Stimulated activated naive CD8-positive, alpha-beta T cell treated with anti-CD3 and anti-CD28 coated beads, Interleukin-15, amount 100 ng/mL, for 72 hours (primary cell): Measurements from ENCODE around the gene PLPP4.

ENCODE experiments used
- ATAC-seq: fragments of 150-1000 bp; cut with Tn5 transposase; 2 replicates; pipeline ENCODE4 v1.10.0; 2021; ENCODE audit warnings: mild to moderate bottlenecking, moderate library complexity
- DNase-seq, 2 donors: peaks; one replicate each; pipeline ENCODE4 v3.0.0; 2021 to 2022
- H3K27ac Mint-ChIP-seq, 2 donors: one replicate each; pipeline ENCODE4 v1.8.0; 2022; ENCODE audit warnings: mild to moderate bottlenecking in 2 of 2, mixed read lengths in 2 of 2, moderate library complexity in 2 of 2
- H3K27me3 Mint-ChIP-seq: one replicate; pipeline ENCODE4 v1.8.0; 2022; ENCODE audit warnings: mixed read lengths
- H3K4me1 Mint-ChIP-seq: one replicate; pipeline ENCODE4 v1.8.0; 2022; ENCODE audit warnings: mild to moderate bottlenecking, mixed read lengths
- H3K4me3 Mint-ChIP-seq, 2 donors: one replicate each; pipeline ENCODE4 v1.8.0; 2022; ENCODE audit warnings: mild to moderate bottlenecking in 2 of 2, mixed read lengths in 2 of 2, moderate library complexity in 1 of 2
- H3K9me3 Mint-ChIP-seq, 2 donors: one replicate each; pipeline ENCODE4 v1.8.0; 2022; ENCODE audit warnings: mixed read lengths in 2 of 2

The PLPP4 gene

DNA sequence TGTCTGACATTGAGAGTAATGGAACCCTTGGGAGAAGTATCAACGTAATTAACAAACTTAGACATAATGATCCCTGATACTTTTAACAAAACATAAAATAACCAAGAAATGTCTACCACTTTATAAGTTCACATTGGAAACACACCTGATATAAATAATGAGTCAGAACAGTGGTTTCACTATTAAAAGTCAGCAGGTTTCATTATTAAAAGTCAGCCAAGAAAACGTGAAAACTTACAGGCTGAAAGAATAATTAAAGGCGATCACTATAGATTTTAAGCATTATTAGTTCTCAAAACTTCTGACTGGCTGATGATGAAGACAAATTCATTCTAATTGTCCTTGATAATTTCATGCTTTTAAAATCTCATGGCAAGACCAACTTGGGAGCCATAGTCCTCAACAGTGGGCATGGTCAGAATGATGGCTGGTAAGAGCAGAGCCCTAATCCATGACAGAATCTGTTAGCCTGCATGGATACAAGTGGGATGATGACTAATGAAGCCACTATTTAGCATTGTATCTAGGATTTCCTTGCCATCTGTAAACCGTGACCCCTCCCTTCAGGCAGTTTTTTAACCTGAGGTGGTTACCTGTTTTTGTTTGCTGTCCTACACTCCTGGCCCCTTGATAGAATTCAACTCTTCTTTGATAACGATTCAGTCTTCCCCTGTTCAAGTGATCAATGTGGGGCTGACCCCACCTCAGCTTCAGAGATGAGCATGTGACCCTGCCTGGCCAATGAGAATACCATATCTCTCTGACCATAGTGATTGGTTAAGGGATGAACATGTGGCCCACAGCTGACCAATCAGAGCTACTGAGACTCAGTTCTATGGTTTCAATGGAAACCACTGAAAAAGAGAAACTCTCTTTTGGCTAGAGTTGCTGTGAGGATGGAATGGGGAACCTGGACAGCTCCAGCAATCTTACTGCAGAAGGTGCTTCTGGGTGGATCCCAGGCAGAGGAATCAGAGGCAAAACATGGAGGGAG lies 151.0 kb downstream of the PLPP4 start:
- Mint-ChIP-seq H3K9me3 (no peaks in the 10 kb centered on the region), H3K4me1 (no peaks in the 10 kb centered on the region), H3K4me3 (no peak overlapping the region), H3K27me3 (no peaks in the 10 kb centered on the region), H3K27ac (no peak overlapping the region)
- ATAC-seq (no peak), DNase-seq (no peak)

GRCh38 chr10:120609006-120609405 lies 152.0 kb downstream of the PLPP4 start:
- Mint-ChIP-seq H3K4me1 (no peaks in the 10 kb centered on the region), H3K9me3 (no peaks in the 10 kb centered on the region), H3K27me3 (no peaks in the 10 kb centered on the region), H3K27ac (no peak overlapping the region), H3K4me3 (no peak overlapping the region)
- DNase-seq: no peak
- no peak for ATAC-seq

DNA sequence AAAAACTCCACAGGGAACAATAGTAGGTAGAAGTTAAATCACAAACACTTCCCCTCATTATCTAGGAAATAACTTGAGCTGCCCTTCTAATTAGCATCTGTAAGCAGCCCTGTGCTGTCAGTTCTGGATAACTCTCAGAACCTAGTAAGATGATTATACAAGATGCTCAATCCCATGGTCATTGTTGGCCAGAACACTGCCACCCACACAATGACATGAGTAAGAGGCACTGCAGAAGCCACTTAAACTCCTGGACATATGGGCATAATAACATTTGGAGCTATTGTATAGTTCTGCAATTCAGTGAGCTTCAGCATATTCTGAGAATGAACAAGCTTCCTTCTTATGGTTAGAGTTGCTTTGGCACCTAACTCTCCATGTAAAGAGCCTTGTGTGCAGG lies 153.8 kb downstream of the PLPP4 start:
- H3K27me3 Mint-ChIP-seq: peaks cover 7% of the 10 kb centered on the region
- no peak for DNase-seq
- H3K4me3 Mint-ChIP-seq: no peak overlapping the region
- H3K4me1 Mint-ChIP-seq: no peaks in the 10 kb centered on the region
- H3K9me3 Mint-ChIP-seq: peaks cover under 1 to 3% of the 10 kb centered on the region in 2 donors
- no peak overlapping the region for H3K27ac Mint-ChIP-seq
- ATAC-seq: no peak

GRCh38 chr10:120612756-120613155 lies 155.7 kb downstream of the PLPP4 start:
- no peaks in the 10 kb centered on the region for H3K4me1 Mint-ChIP-seq
- H3K4me3 Mint-ChIP-seq: no peak overlapping the region
- peaks cover 7% of the 10 kb centered on the region for H3K27me3 Mint-ChIP-seq
- DNase-seq (no peak), ATAC-seq (no peak)
- no peak overlapping the region for H3K27ac Mint-ChIP-seq
- peaks cover 8 to 11% of the 10 kb centered on the region in 2 donors for H3K9me3 Mint-ChIP-seq

- Mint-ChIP-seq H3K27me3 (peaks cover 7% of the 10 kb centered on the region), H3K4me1 (no peaks in the 10 kb centered on the region), H3K9me3 (peaks cover 8 to 11% of the 10 kb centered on the region in 2 donors), H3K4me3 (no peak overlapping the region), H3K27ac (no peak overlapping the region)
- no peak for DNase-seq
- no peak for ATAC-seq
Measured at GRCh38 chr10:120613180-120613579, 156.2 kb downstream of the PLPP4 start.

GRCh38 chr10:120614680-120615079 lies 157.7 kb downstream of the PLPP4 start:
- H3K27me3 Mint-ChIP-seq: peaks cover 7% of the 10 kb centered on the region
- ATAC-seq (no peak), DNase-seq (no peak)
- H3K27ac Mint-ChIP-seq: no peak overlapping the region
- no peak overlapping the region for H3K4me3 Mint-ChIP-seq
- H3K4me1 Mint-ChIP-seq: no peaks in the 10 kb centered on the region
- H3K9me3 Mint-ChIP-seq: peaks cover 8 to 16% of the 10 kb centered on the region in 2 donors

GRCh38 chr10:120616311-120616911 lies 159.4 kb downstream of the PLPP4 start:
- Mint-ChIP-seq H3K27ac (no peak overlapping the region), H3K9me3 (peaks cover 17 to 20% of the 10 kb centered on the region in 2 donors), H3K4me3 (no peak overlapping the region), H3K4me1 (no peaks in the 10 kb centered on the region), H3K27me3 (peaks cover 7% of the 10 kb centered on the region)
- DNase-seq: no peak
- ATAC-seq: no peak

DNA sequence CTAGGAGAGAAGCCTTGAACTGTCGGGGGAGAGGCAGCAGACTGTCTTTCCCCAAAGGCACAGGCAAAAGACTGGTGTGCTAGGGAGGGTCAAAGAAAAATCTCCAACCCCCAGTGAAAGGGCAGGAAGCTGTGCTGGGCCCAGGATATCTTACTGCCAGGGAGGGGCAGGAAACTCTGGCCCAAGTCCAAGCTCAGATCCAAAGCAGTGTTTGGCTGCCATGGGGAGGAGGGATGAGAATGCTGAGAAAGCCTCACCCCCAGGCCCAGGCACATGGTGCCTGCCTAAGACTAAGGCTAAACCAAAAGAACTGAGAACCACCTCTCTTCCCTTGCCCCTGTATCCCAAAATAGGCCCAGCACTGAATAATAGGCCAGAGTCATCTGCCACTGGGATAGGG lies 171.2 kb downstream of the PLPP4 start:
- no peaks in the 10 kb centered on the region for H3K27me3 Mint-ChIP-seq
- no peak for ATAC-seq
- peaks cover 0 to 4% of the 10 kb centered on the region in 2 donors for H3K9me3 Mint-ChIP-seq
- H3K27ac Mint-ChIP-seq: no peak overlapping the region
- DNase-seq: no peak
- H3K4me1 Mint-ChIP-seq: no peaks in the 10 kb centered on the region
- H3K4me3 Mint-ChIP-seq: no peak overlapping the region

DNA sequence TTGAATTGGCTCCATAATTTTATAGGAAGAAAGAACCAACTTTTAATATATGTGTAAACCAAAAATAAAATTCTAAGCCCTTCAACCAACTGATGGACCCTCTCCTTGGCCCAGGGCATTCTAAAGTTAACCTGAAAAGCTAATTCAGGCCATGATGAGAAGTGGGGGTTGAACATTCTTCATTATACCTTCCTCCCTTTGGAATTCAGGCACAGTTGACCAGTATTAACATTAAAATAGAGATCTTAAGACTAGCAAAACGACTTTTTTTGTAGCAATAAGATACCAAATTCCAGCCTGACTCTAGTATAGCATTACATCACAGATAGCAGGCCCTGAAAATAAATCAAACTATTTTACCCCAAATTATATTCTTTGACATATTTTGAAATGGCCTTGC lies 173.2 kb downstream of the PLPP4 start:
- DNase-seq (no peak), ATAC-seq (no peak)
- Mint-ChIP-seq H3K27me3 (no peaks in the 10 kb centered on the region), H3K27ac (no peak overlapping the region), H3K4me3 (no peak overlapping the region), H3K9me3 (peaks cover 0 to 4% of the 10 kb centered on the region in 2 donors), H3K4me1 (no peaks in the 10 kb centered on the region)

DNA sequence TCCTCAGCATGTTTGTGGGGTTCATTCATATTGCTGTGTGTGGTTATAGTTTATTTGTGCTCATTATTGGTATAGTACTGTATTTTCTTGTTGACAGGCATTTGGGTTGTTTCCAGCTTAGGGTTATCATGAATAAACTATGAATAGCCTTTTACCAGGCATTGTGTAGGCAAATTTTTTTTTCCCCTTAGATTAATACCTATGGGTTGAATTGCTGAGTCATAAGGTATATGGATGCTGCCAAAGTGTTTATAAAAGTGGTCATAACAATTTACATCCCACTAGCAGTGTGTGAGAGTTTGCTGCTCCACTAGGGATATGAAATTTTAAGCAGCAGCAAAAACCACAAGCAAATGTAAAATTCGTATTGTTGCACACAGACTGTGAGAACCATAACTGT lies 175.0 kb downstream of the PLPP4 start:
- Mint-ChIP-seq H3K27me3 (no peaks in the 10 kb centered on the region), H3K4me1 (no peaks in the 10 kb centered on the region), H3K9me3 (peaks cover 0 to 4% of the 10 kb centered on the region in 2 donors), H3K4me3 (no peak overlapping the region), H3K27ac (no peak overlapping the region)
- ATAC-seq (no peak), DNase-seq (no peak)

DNA sequence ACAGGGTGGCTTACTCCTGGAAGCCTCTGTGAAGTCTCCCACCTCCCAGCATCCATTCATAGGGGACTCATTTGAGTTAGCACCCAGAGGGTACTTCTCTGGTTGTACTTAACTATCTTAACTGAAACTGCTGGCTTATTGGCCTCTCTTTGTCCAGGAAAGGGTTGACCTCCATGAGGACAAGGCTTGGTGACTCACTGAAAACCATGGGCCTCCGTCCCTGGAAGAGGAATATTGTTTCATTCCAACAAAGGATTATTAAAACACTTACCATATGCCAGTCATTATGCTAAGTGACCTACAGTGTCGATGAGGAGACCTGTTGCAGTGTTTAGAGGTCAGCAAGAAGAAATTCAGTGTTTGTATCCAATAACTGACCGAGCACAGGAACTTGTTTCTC lies 175.9 kb downstream of the PLPP4 start:
- Mint-ChIP-seq H3K4me3 (no peak overlapping the region), H3K4me1 (no peaks in the 10 kb centered on the region), H3K9me3 (peaks cover 0 to 4% of the 10 kb centered on the region in 2 donors), H3K27ac (no peak overlapping the region), H3K27me3 (no peaks in the 10 kb centered on the region)
- DNase-seq (no peak), ATAC-seq (no peak)

GRCh38 chr10:120634659-120635058 lies 177.6 kb downstream of the PLPP4 start:
- Mint-ChIP-seq H3K4me1 (no peaks in the 10 kb centered on the region), H3K9me3 (no peaks in the 10 kb centered on the region), H3K27ac (no peak overlapping the region), H3K4me3 (no peak overlapping the region), H3K27me3 (no peaks in the 10 kb centered on the region)
- DNase-seq (no peak), ATAC-seq (no peak)
